GM23248 (cell line): ENCODE measurements around the gene RFESD. TPM values are rescaled to one million over a fixed set of nuclear protein-coding genes. Genes with fewer than 3 reads are reported as not detected.
"Not testable (repeated sequence)": the region's sequence is repeated elsewhere in the genome, so short reads cannot be mapped to it uniquely, and the experiment has no call there.

Source experiments
- DNase-seq: peaks from one replicate; pipeline ENCODE4 v3.0.0-alpha.2; 2015
- H2AFZ ChIP-seq: fragments of 200-600 bp; sonication (generic); 2 replicates; pipeline ENCODE4 v1.6.1; 2016; ENCODE audit warnings: antibody characterized with exemption
- H3F3A ChIP-seq: fragments of 200-600 bp; sonication (generic); 2 replicates; pipeline ENCODE4 v1.6.1; 2016; ENCODE audit warnings: mild to moderate bottlenecking, antibody characterized with exemption, mixed run types; ENCODE audit not compliant: insufficient read depth
- H3K27ac ChIP-seq: fragments of 200-600 bp; sonication (generic); 2 replicates; pipeline ENCODE4 v1.5.1; 2016; ENCODE audit warnings: mild to moderate bottlenecking
- H3K27me3 ChIP-seq: fragments of 200-600 bp; sonication (generic); replicated peaks from 2 replicates; pipeline ENCODE4 v1.6.1; 2016; ENCODE audit warnings: mild to moderate bottlenecking; ENCODE audit not compliant: insufficient read depth
- H3K36me3 ChIP-seq: fragments of 200-600 bp; sonication (generic); 2 replicates; pipeline ENCODE4 v1.6.1; 2016; ENCODE audit warnings: low read depth, mild to moderate bottlenecking
- H3K4me1 ChIP-seq: fragments of 200-600 bp; sonication (generic); 2 replicates; pipeline ENCODE4 v1.6.1; 2016; ENCODE audit warnings: mild to moderate bottlenecking; ENCODE audit not compliant: insufficient read depth
- H3K4me2 ChIP-seq: fragments of 200-600 bp; sonication (generic); one replicate; pipeline ENCODE4 v1.6.1; 2016; ENCODE audit warnings: mild to moderate bottlenecking; ENCODE audit not compliant: unreplicated experiment
- H3K4me3 ChIP-seq: fragments of 200-600 bp; sonication (generic); 2 replicates; pipeline ENCODE4 v1.5.1; 2016; ENCODE audit warnings: mild to moderate bottlenecking
- H3K79me2 ChIP-seq: fragments of 200-600 bp; sonication (generic); 2 replicates; pipeline ENCODE4 v1.6.1; 2016; ENCODE audit warnings: mild to moderate bottlenecking; ENCODE audit not compliant: insufficient read depth
- H3K9ac ChIP-seq: fragments of 200-600 bp; sonication (generic); 2 replicates; pipeline ENCODE4 v1.6.1; 2016; ENCODE audit warnings: mild to moderate bottlenecking
- H3K9me2 ChIP-seq: fragments of 200-600 bp; sonication (generic); 2 replicates; pipeline ENCODE4 v1.6.1; 2016; ENCODE audit warnings: mixed run types, mild to moderate bottlenecking, moderate library complexity; ENCODE audit not compliant: insufficient read depth
- H3K9me3 ChIP-seq: fragments of 200-600 bp; sonication (generic); one replicate; pipeline ENCODE4 v1.6.1; 2017; ENCODE audit warnings: low read depth
- H4K20me1 ChIP-seq: fragments of 200-600 bp; sonication (generic); 2 replicates; pipeline ENCODE4 v1.6.0; 2016; ENCODE audit not compliant: insufficient read depth
- EZH2 ChIP-seq: fragments of 200-600 bp; sonication (generic); IDR thresholded peaks from 2 replicates; pipeline ENCODE4 v1.6.1; 2018; ENCODE audit warnings: antibody characterized with exemption, mild to moderate bottlenecking; ENCODE audit not compliant: insufficient read depth, poor library complexity, severe bottlenecking
- EZH2phosphoT487 ChIP-seq: fragments of 200-600 bp; sonication (generic); IDR thresholded peaks from 2 replicates; pipeline ENCODE4 v1.6.1; 2018; ENCODE audit warnings: antibody characterized with exemption, moderate library complexity, mild to moderate bottlenecking, low read depth; ENCODE audit not compliant: insufficient read depth
- WGBS, 2 experiments: methylation state at CpG; one replicate each; pipeline ENCODE4 v1.1.6; 2015 to 2017; ENCODE audit warnings: low lambda C conversion rate in 2 of 2, low coverage in 1 of 2; ENCODE audit errors: missing lambda C conversion rate in 2 of 2; 5-methylcytosine and 5-hydroxymethylcytosine counted together
- in situ Hi-C: fragments of 300-500 bp; cut with MboI; formaldehyde crosslinking; loops from 2 replicates; pipeline ENCODE4 v1.15.0; 2020
- polyA plus RNA-seq: library from polyadenylated mRNA; unstranded; fragments of >200 nt; fragmentation: Nextera tagmentation; extraction: Ambion mirVana; gene quantifications from 2 replicates; pipeline ENCODE4 v1.2.1, GENCODE V29; 2016
- total RNA-seq: library from RNA; depleted of rRNA; stranded (reverse); fragments of >200 nt; shearing (Covaris generic); gene quantifications from 2 replicates; pipeline ENCODE4 v1.2.3, GENCODE V29; 2014

RFESD gene
- total and polyA plus RNA-seq, 2 experiments from 2014 or later, result 1.2 to 6.6 TPM

GRCh38 chr5:95644351-95645042 is 2.1 kb upstream of the RFESD start:
- Histone ChIP-seq H3K9me3 (no peaks in the 10 kb centered on the region), H3K27me3 (no peaks in the 10 kb centered on the region), H4K20me1 (no peaks in the 10 kb centered on the region), H3K4me1 (peaks cover 5% of the 10 kb centered on the region; the same call in 1 of the 2 replicates), H3K27ac (no peak overlapping the region), H3K36me3 (no peaks in the 10 kb centered on the region), H3F3A (peaks cover 29% of the 10 kb centered on the region), H3K4me3 (no peak overlapping the region), H2AFZ (peak overlapping the region; percentile 68), H3K9me2 (no peaks in the 10 kb centered on the region), H3K4me2 (no peak overlapping the region), H3K9ac (no peak overlapping the region), H3K79me2 (no peaks in the 10 kb centered on the region; the same call in 1 of the 2 replicates)
- WGBS, 2 experiments, result 14 to 18% methylated on average over 4 of the region's 4 CpGs
- in situ Hi-C loops, result no loop called here
- TF ChIP-seq EZH2phosphoT487 (no peak), EZH2 (no peak)
- peak; percentile 74 for DNase-seq

- H3K9ac ChIP-seq, H3K27me3 ChIP-seq, H3K4me1 ChIP-seq, H4K20me1 ChIP-seq, DNase-seq, H3K4me2 ChIP-seq, H3K79me2 ChIP-seq, H3K9me2 ChIP-seq, H3K9me3 ChIP-seq, in situ Hi-C loops, H3K36me3 ChIP-seq: not testable (repeated sequence)
- Histone ChIP-seq H3F3A (peaks cover 29% of the 10 kb centered on the region), H2AFZ (peak overlapping the region; percentile 89), H3K27ac (0 out of 2 replicates have a peak overlapping the region, but pooled peaks have one; percentile 9), H3K4me3 (peak overlapping the region; percentile 75)
- WGBS, 2 experiments, result 93% methylated on average over 16 to 17 of the region's 17 CpGs
Measured at GRCh38 chr5:95646226-95646568, 380 bp upstream of the RFESD start.

- H3F3A ChIP-seq, result peaks cover 29% of the 10 kb centered on the region
- TF ChIP-seq EZH2 (no peak), EZH2phosphoT487 (no peak)
- WGBS, 2 experiments, result 94% methylated on average over 12 of the region's 12 CpGs
- H3K9me3 ChIP-seq, result no peaks in the 10 kb centered on the region
- H3K4me2 ChIP-seq, result peak overlapping the region; percentile 81
- peak overlapping the region; percentile 86 for H3K9ac ChIP-seq
- H3K27me3 ChIP-seq, result no peaks in the 10 kb centered on the region
- DNase-seq, result no peak
- no peaks in the 10 kb centered on the region; the same call in 1 of the 2 replicates for H3K79me2 ChIP-seq
- no peaks in the 10 kb centered on the region for H4K20me1 ChIP-seq
- no peak overlapping the region for H3K27ac ChIP-seq
- H2AFZ ChIP-seq, result peak overlapping the region; percentile 89
- in situ Hi-C loops, result no loop called here
- no peaks in the 10 kb centered on the region for H3K36me3 ChIP-seq
- peaks cover 5% of the 10 kb centered on the region; the same call in 1 of the 2 replicates for H3K4me1 ChIP-seq
- peak overlapping the region; percentile 75; the same call in 1 of the 2 replicates for H3K4me3 ChIP-seq
- no peaks in the 10 kb centered on the region for H3K9me2 ChIP-seq
Measured at GRCh38 chr5:95647886-95648860, 1.6 kb downstream of the RFESD start.

- Histone ChIP-seq H3K9ac (no peak overlapping the region), H3K4me3 (no peak overlapping the region), H3K4me1 (peaks cover 5% of the 10 kb centered on the region; the same call in 1 of the 2 replicates), H4K20me1 (no peaks in the 10 kb centered on the region), H3K79me2 (no peaks in the 10 kb centered on the region; the same call in 1 of the 2 replicates), H3K9me3 (no peaks in the 10 kb centered on the region), H3K9me2 (no peaks in the 10 kb centered on the region), H3K27me3 (no peaks in the 10 kb centered on the region), H3F3A (peaks cover 29% of the 10 kb centered on the region), H2AFZ (no peak overlapping the region), H3K27ac (no peak overlapping the region), H3K36me3 (no peaks in the 10 kb centered on the region), H3K4me2 (no peak overlapping the region)
- in situ Hi-C loops, result no loop called here
- TF ChIP-seq EZH2 (no peak), EZH2phosphoT487 (no peak)
- no peak for DNase-seq
Measured at GRCh38 chr5:95649274-95649673, 2.7 kb downstream of the RFESD start.
